IMR-90 (cell line): Measurements from ENCODE around the gene CBLIF. TPM values are rescaled to one million over a fixed set of nuclear protein-coding genes. Genes with fewer than 3 reads are reported as not detected.

ENCODE experiments used
- ATAC-seq: fragments of 200-7000 bp; cut with Tn5 transposase; 2 replicates; pipeline ENCODE4 v1.9.1; 2020; ENCODE audit warnings: low read depth, mild to moderate bottlenecking, moderate library complexity
- BruUV-seq: library from RNA; stranded (reverse); fragments of 400-500 nt; replicated peaks from 2 replicates; lab custom pipeline; 2021; lab: Mats Ljungman, UMichigan
- CTCF ChIA-PET: fragments of 300-600 bp; formaldehyde crosslinking; extraction: SDS; loops from one replicate; lab custom pipeline; 2021; ENCODE audit warnings: antibody characterized with exemption; lab: Yijun Ruan, JAX
- POLR2A ChIA-PET: fragments of 300-600 bp; sonication (Branson Sonifier 250); formaldehyde crosslinking; loops from one replicate; lab custom pipeline; 2022; ENCODE audit warnings: antibody characterized with exemption; ENCODE audit not compliant: unreplicated experiment; lab: Charles Lee
- DNase-seq: peaks from one replicate; pipeline ENCODE4 v3.0.0; 2013
- H2AFZ ChIP-seq: replicated peaks from 2 replicates; pipeline ENCODE3; 2013; ENCODE audit warnings: low read length, mild to moderate bottlenecking; ENCODE audit not compliant: poor library complexity
- H2AK5ac ChIP-seq: 2 replicates; pipeline ENCODE4 v1.6.1; 2013; ENCODE audit warnings: low read depth, low read length, inconsistent platforms
- H2AK9ac ChIP-seq: replicated peaks from 2 replicates; pipeline ENCODE3; 2013; ENCODE audit warnings: mild to moderate bottlenecking, low read depth, low read length, moderate library complexity; ENCODE audit not compliant: poor library complexity
- H2BK120ac ChIP-seq: 2 replicates; pipeline ENCODE4 v1.6.1; 2013; ENCODE audit warnings: low read depth, low read length, inconsistent platforms
- H2BK15ac ChIP-seq: 3 replicates; pipeline ENCODE4 v1.6.1; 2013; ENCODE audit warnings: low read depth, low read length, inconsistent platforms
- H2BK20ac ChIP-seq: 2 replicates; pipeline ENCODE4 v1.6.1; 2013; ENCODE audit warnings: low read depth, mild to moderate bottlenecking, inconsistent platforms, low read length, moderate library complexity
- H2BK5ac ChIP-seq: 2 replicates; pipeline ENCODE4 v1.6.1; 2013; ENCODE audit warnings: mild to moderate bottlenecking, low read depth, low read length, inconsistent platforms; ENCODE audit not compliant: poor library complexity, severe bottlenecking
- H3K14ac ChIP-seq: replicated peaks from 2 replicates; pipeline ENCODE4 v1.6.1; 2013; ENCODE audit warnings: low read depth, low read length, inconsistent platforms
- H3K18ac ChIP-seq: 2 replicates; pipeline ENCODE4 v1.6.1; 2013; ENCODE audit warnings: low read depth, low read length, control low read depth
- H3K23ac ChIP-seq: 2 replicates; pipeline ENCODE4 v1.6.1; 2013; ENCODE audit warnings: low read depth, low read length, inconsistent platforms
- H3K27ac ChIP-seq: 2 replicates; pipeline ENCODE4 v1.5.1; 2013; ENCODE audit warnings: mild to moderate bottlenecking, control low read depth, low read length; ENCODE audit not compliant: insufficient read depth
- H3K27me3 ChIP-seq: 2 replicates; pipeline ENCODE4 v1.6.1; 2013; ENCODE audit warnings: low read length; ENCODE audit not compliant: control insufficient read depth, insufficient read depth
- H3K36me3 ChIP-seq: 2 replicates; pipeline ENCODE4 v1.6.1; 2013; ENCODE audit warnings: low read length, mixed read lengths; ENCODE audit not compliant: control insufficient read depth, insufficient read depth
- H3K4ac ChIP-seq: 2 replicates; pipeline ENCODE4 v1.6.1; 2013; ENCODE audit warnings: low read depth, low read length, inconsistent platforms
- H3K4me1 ChIP-seq: 2 replicates; pipeline ENCODE4 v1.6.1; 2013; ENCODE audit warnings: low read length, mixed read lengths; ENCODE audit not compliant: control insufficient read depth, insufficient read depth
- H3K4me2 ChIP-seq: 2 replicates; pipeline ENCODE4 v1.6.1; 2013; ENCODE audit warnings: low read depth, mild to moderate bottlenecking, control low read depth, low read length, moderate library complexity
- H3K4me3 ChIP-seq: 2 replicates; pipeline ENCODE4 v1.5.1; 2013; ENCODE audit warnings: low read depth, mild to moderate bottlenecking, control low read depth, low read length, moderate library complexity; ENCODE audit not compliant: insufficient read depth
- H3K56ac ChIP-seq: 2 replicates; pipeline ENCODE4 v1.6.1; 2013; ENCODE audit warnings: low read length, inconsistent platforms; ENCODE audit not compliant: insufficient read depth; ENCODE audit errors: extremely low read depth
- H3K79me1 ChIP-seq, 2 experiments: 2 replicates each; pipeline ENCODE4 v1.6.1; 2013; ENCODE audit warnings: low read length in 2 of 2, inconsistent platforms in 1 of 2, low read depth in 1 of 2
- H3K9ac ChIP-seq: 2 replicates; pipeline ENCODE4 v1.6.1; 2013; ENCODE audit warnings: low read depth, low read length, control low read depth
- H3K9me1 ChIP-seq: 2 replicates; pipeline ENCODE4 v1.6.1; 2013; ENCODE audit warnings: low read length, inconsistent platforms; ENCODE audit not compliant: insufficient read depth
- H3K9me3 ChIP-seq: 2 replicates; pipeline ENCODE4 v1.6.1; 2013; ENCODE audit warnings: low read length; ENCODE audit not compliant: control insufficient read depth, insufficient read depth
- H4K20me1 ChIP-seq: 2 replicates; pipeline ENCODE4 v1.6.1; 2013; ENCODE audit warnings: low read length, inconsistent platforms; ENCODE audit not compliant: insufficient read depth
- H4K5ac ChIP-seq: 2 replicates; pipeline ENCODE4 v1.6.1; 2013; ENCODE audit warnings: mild to moderate bottlenecking, low read depth, low read length, control low read depth
- H4K8ac ChIP-seq, 2 experiments: 2 replicates each; pipeline ENCODE4 v1.6.1; 2013; ENCODE audit warnings: low read depth in 2 of 2, low read length in 2 of 2, control low read depth in 1 of 2, inconsistent platforms in 1 of 2
- H4K91ac ChIP-seq: 2 replicates; pipeline ENCODE4 v1.6.1; 2013; ENCODE audit warnings: low read depth, low read length, inconsistent platforms; ENCODE audit not compliant: insufficient read depth
- BHLHE40 ChIP-seq: fragments of 150-350 bp; IDR thresholded peaks from 2 replicates; pipeline ENCODE4 v1.6.1; 2016; ENCODE audit warnings: mild to moderate bottlenecking, low read depth, low read length
- CHD1 ChIP-seq: IDR thresholded peaks from 2 replicates; pipeline ENCODE4 v1.6.1; 2012; ENCODE audit warnings: low read depth, low read length, improper control_type of control experiment
- MAFK ChIP-seq: IDR thresholded peaks from 2 replicates; pipeline ENCODE4 v1.6.1; 2012; ENCODE audit warnings: low read depth, low read length, improper control_type of control experiment
- MAZ ChIP-seq: IDR thresholded peaks from 2 replicates; pipeline ENCODE4 v1.6.1; 2012; ENCODE audit warnings: low read depth, mild to moderate bottlenecking, low read length, improper control_type of control experiment, moderate library complexity, borderline replicate concordance
- NFE2L2 ChIP-seq: fragments of 150-350 bp; IDR thresholded peaks from 2 replicates; pipeline ENCODE4 v1.6.1; 2016; ENCODE audit warnings: low read depth, mild to moderate bottlenecking, low read length
- POLR2A ChIP-seq: IDR thresholded peaks from 2 replicates; pipeline ENCODE4 v1.6.1; 2012; ENCODE audit warnings: mild to moderate bottlenecking, low read depth, low read length
- RAD21 ChIP-seq: IDR thresholded peaks from 2 replicates; pipeline ENCODE4 v1.6.1; 2012; ENCODE audit warnings: low read length, improper control_type of control experiment
- RCOR1 ChIP-seq: IDR thresholded peaks from 2 replicates; pipeline ENCODE4 v1.6.1; 2012; ENCODE audit warnings: mild to moderate bottlenecking, low read length, improper control_type of control experiment; ENCODE audit not compliant: insufficient replicate concordance
- RFX5 ChIP-seq: IDR thresholded peaks from 2 replicates; pipeline ENCODE4 v1.8.0; 2012; ENCODE audit warnings: low read depth, mild to moderate bottlenecking, low read length, moderate library complexity
- SMC3 ChIP-seq: fragments of 150-350 bp; IDR thresholded peaks from 2 replicates; pipeline ENCODE4 v1.6.1; 2016; ENCODE audit warnings: low read depth, mild to moderate bottlenecking, antibody characterized with exemption, low read length, moderate library complexity
- WGBS, 2 experiments: methylation state at CpG; one replicate each; pipeline versions ENCODE4 v1.1.5 to v1.1.7; 2013; ENCODE audit warnings: missing lambda C conversion rate in 2 of 2; ENCODE audit not compliant: insufficient read length in 1 of 2; ENCODE audit errors: extremely low coverage in 2 of 2; 5-methylcytosine and 5-hydroxymethylcytosine counted together
- dilution Hi-C: fragments of 300-500 bp; cut with HindIII; formaldehyde crosslinking; loops from one replicate; pipeline ENCODE4 v1.14.3; 2018; ENCODE audit warnings: low sequenced_read_pairs; ENCODE audit not compliant: unreplicated experiment
- in situ Hi-C: fragments of 300-500 bp; cut with MboI; formaldehyde crosslinking; loops from 3 replicates; pipeline ENCODE4 v1.14.3; 2019; ENCODE audit warnings: low sequenced_read_pairs, inconsistent platforms, mixed read lengths
- intact Hi-C: fragments of 100-400 bp; cut with micrococcal nuclease; formaldehyde crosslinking; loops from 2 replicates; pipeline ENCODE4 v1.10.0; 2022
- polyA plus RNA-seq, 3 experiments: library from polyadenylated mRNA; depleted of rRNA; stranded (reverse); fragments of >200 nt; gene quantifications; 2 replicates each; pipeline ENCODE4 v1.2.3, GENCODE V29; 2012; ENCODE audit warnings: low replicate concordance in 1 of 3
- total RNA-seq: library from RNA; depleted of rRNA; stranded (reverse); fragments of >200 nt; gene quantifications from 2 replicates; pipeline ENCODE4 v1.2.3, GENCODE V29; 2012
- TF ChIP-seq, protein P1 (sequence below): fragments of 150-350 bp; IDR thresholded peaks from 2 replicates; pipeline ENCODE4 v1.6.1; 2016; ENCODE audit warnings: low read depth, mild to moderate bottlenecking, low read length, moderate library complexity, borderline replicate concordance

Gene CBLIF
- total and polyA plus RNA-seq, 2 of the 4 experiments (the other 2 are of a cell fraction), result not detected

DNA sequence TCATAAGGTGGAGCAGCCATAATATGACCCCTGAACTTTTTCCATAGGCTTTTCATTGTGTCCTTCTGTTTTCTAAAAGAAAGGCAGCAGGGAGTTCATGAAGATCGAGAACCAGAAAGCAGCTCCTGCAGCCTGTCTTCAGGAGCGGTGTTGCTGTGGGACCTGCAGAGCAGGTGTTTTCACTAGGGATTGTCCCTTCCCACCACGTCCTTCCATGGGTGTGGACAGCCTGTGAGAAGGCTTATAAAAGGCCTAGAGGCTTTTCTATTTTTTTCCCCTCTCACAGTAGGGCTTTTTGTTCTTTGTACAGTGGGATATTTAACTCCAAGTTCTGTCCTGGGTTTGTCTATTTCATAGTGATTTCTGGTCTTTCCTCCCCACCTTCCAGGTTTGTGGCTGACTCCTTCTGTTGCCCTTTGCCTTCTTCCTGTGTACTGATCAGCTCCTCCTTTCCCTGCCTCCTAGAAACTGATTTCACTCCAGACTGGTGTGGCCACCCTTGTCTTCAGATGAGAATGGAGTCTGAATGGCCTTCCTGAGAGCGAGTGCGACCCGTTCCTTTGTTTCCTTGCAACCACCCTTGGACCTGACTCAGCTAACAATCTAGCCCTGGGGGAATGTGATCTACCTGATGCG lies 44.8 kb downstream of the CBLIF start (continued):
- TF ChIP-seq RCOR1, result no peak
- no peak for TF ChIP-seq MAFK
- no peak for TF ChIP-seq POLR2A
- TF ChIP-seq, protein P1, sequence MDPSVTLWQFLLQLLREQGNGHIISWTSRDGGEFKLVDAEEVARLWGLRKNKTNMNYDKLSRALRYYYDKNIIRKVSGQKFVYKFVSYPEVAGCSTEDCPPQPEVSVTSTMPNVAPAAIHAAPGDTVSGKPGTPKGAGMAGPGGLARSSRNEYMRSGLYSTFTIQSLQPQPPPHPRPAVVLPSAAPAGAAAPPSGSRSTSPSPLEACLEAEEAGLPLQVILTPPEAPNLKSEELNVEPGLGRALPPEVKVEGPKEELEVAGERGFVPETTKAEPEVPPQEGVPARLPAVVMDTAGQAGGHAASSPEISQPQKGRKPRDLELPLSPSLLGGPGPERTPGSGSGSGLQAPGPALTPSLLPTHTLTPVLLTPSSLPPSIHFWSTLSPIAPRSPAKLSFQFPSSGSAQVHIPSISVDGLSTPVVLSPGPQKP, result no peak
- TF ChIP-seq SMC3, result no peak

DNA sequence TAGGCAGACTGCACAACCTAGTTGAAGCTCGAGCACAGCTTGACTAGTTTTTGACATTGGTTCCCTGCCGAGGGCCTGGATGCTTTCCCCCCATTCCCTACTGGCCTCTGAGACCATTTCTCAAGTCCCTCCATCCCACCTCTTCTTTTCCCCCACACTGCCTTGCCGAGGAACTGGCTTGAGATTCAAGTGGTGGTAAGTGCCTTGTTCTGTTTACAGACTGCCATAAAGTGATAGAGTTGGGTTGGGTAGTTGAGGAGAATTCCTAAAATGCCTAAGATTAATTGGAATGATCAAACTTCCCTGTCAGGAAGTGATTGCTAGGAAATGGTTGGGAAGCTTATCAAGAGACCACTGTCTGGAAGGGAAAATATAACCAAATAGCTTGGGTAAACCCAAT lies 50.9 kb downstream of the CBLIF start:
- BruUV-seq, result no TSS peak
- Histone ChIP-seq H4K8ac (no peak overlapping the region), H3K79me1 (no peaks in the 10 kb centered on the region), H3K18ac (no peak overlapping the region), H3K56ac (no peak overlapping the region), H3K14ac (no peak overlapping the region), H2AK9ac (no peak overlapping the region), H3K4me1 (no peaks in the 10 kb centered on the region; the same call in 1 of the 2 replicates), H4K5ac (no peak overlapping the region), H2AK5ac (no peak overlapping the region), H3K27ac (no peak overlapping the region), H2AFZ (no peak overlapping the region), H3K9ac (no peak overlapping the region), H2BK20ac (no peak overlapping the region), H4K20me1 (no peaks in the 10 kb centered on the region), H2BK5ac (no peak overlapping the region), H2BK15ac (no peak overlapping the region), H3K9me1 (peaks cover 7% of the 10 kb centered on the region; the same call in 1 of the 2 replicates), H3K36me3 (peaks cover 14% of the 10 kb centered on the region), H4K91ac (no peak overlapping the region), H3K4ac (no peak overlapping the region), H3K4me2 (no peak overlapping the region), H3K23ac (no peak overlapping the region), H3K9me3 (no peaks in the 10 kb centered on the region), H3K4me3 (no peak overlapping the region), H3K27me3 (no peaks in the 10 kb centered on the region), H2BK120ac (no peak overlapping the region)
- intact Hi-C loops (no loop called here), in situ Hi-C loops (loop anchor here (10.0 kb wide), 1 partner anchor 120 kb away; no protein-coding TSS in a partner anchor), dilution Hi-C loops (no loop called here)
- TF ChIP-seq MAZ, result no peak
- TF ChIP-seq RFX5, result no peak
- no peak for TF ChIP-seq BHLHE40
- TF ChIP-seq NFE2L2, result no peak
- no peak for TF ChIP-seq CHD1
- TF ChIP-seq RAD21, result no peak
- TF ChIP-seq RCOR1, result no peak
- TF ChIP-seq, protein P1, result no peak
- no peak for TF ChIP-seq MAFK
- TF ChIP-seq POLR2A, result no peak
- no peak for ATAC-seq
- no CpG with 5 or more reads among the region's 3 CpGs for WGBS, 2 experiments
- no peak for DNase-seq
- ChIA-PET POLR2A (no interaction called here), CTCF (no interaction called here)
